NCI-H748 (cell line): ENCODE results near the gene LARP1.

Source experiments
- DNase-seq: peaks from one replicate; lab custom pipeline; 2025; ENCODE audit not compliant: unreplicated experiment; lab: John Stamatoyannopoulos, UW

The LARP1 gene

DNA sequence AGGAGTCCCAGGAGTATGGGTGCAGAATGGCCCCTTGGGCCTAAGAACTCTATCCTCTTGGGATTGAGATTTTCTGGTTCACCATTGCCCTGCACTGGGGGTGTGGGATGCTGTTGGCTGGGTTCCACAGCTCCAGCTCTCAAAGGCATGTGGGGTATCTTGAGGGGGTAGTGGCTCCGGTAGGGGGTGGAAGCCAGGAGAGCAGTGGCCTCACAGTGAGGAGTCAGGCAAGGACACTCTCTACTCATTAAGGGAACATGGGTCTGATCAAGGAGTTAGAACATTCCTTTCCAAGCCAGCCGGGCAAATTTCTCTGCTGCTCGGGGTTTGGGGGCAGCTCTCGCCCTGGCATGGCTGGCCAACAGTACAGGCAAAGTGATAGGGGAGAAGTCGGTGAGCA is 33.0 kb downstream of the LARP1 start:
- no peak for DNase-seq

DNA sequence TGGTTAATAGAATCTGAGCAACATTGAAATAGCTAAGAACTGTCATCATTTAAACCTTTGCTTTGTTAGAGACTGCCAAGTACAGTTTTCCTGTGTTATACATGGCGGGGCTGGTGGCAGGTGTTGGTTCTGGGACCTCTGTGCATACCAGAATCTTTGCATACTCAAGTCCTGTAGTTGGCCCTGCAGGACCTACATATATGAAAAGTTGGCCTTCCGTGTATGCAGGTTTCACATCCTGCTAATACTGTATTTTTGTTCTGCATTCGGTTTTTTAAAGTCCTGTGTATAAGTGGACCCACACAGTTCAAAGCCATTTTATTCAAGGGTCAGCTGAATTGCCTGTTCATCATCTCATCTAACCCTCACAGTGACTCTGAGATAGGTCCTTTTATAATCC is 36.4 kb downstream of the LARP1 start:
- no peak for DNase-seq

DNA sequence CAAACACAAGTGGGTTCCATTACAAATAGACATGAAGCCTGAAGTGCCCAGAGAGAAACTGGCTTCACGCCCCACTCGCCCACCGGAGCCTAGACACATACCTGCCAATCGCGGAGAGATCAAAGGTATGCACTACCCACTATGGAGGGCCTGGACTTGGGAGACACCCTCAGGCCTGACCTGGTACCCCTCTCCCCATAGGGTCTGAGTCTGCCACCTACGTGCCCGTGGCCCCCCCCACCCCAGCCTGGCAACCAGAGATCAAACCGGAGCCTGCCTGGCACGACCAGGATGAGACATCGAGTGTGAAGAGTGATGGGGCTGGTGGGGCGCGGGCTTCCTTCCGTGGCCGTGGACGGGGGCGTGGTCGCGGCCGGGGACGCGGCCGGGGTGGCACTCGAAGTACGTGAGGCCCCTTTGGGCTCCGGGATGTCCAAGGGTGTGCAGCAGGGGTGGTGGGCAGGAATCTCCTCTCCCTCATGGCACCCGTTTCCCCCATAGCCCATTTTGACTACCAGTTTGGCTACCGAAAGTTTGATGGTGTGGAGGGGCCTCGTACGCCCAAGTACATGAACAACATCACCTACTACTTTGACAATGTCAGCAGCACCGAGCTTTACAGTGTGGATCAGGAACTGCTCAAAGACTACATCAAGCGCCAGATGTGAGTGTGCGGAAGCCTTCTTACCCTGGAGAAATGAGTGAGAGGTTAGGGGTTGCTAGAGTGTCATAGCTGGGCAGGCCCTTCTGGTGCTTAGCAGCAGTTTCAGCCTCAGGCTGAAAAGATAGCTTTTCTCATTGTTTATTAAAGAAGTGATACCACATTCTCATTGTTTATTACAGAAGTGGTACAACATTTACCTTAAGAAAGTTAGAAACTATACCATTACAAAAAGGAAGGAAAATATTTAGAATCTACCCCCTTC is 38.7 kb downstream of the LARP1 start:
- DNase-seq, result no peak

DNA sequence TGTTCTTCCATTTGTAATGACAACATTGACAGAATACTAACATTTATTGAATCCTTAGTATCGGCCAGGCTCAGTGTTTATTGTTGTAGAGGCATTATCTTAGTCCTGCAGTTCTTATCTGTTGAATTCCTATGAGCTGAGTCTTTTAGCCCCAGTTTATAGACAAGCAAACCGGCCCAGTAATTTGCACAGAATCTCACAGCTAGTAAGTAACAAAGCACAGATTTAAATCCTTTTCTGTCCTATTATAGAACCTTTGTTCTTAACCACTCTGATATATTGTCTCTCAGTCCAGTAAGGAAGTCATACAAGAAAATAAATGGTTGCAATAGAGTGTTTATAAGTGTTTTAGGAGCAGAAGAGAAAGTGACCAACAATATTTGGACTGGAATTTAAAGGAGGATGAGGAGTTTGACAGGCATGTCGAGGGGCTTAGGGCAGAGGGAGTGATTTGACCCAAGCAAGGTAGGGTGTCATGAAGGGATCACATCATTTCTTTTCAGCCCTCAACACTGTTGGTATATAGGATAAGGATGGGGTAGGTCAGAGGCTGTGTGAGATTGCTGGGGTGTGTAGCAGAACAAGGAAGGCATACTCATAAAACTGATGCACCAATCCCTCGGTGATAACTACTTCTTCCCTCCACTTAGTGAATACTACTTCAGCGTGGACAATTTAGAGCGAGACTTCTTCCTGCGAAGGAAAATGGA is 39.5 kb downstream of the LARP1 start:
- no peak for DNase-seq

DNA sequence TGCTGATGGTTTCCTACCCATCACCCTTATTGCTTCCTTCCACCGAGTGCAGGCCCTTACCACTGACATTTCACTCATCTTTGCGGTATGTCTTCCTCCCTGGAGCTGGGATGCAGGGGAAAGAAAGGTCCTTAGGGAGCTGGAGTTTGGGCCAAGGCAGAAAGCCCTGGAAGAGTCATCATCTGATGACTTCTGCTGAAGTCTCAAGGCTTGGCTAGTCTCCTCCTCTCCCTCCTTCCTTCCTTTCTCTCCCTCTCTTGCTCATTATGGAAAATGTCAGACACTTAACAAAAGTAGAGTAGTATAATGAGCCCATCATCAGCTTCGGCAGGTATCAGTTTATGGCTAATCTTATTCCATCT is 40.0 kb downstream of the LARP1 start:
- no peak for DNase-seq

DNA sequence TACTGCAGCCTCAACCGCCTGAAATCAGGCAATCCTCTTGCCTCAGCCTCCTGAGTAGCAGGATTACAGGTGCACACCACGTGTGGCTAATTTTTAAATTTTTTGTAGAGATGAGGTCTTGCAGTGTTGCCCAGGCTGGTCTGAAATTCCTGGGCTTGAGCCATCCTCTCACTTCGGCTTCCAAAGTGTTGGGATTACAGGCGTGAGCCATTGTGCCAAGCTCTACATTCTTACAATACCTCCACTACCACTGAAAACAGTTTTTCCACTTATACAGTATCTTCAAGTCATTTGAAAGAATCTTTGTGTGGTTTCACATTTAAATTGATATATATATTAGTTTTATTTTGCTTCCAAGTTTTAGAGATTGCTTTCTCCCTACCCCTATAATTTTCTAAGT is 42.6 kb downstream of the LARP1 start:
- no peak for DNase-seq

DNA sequence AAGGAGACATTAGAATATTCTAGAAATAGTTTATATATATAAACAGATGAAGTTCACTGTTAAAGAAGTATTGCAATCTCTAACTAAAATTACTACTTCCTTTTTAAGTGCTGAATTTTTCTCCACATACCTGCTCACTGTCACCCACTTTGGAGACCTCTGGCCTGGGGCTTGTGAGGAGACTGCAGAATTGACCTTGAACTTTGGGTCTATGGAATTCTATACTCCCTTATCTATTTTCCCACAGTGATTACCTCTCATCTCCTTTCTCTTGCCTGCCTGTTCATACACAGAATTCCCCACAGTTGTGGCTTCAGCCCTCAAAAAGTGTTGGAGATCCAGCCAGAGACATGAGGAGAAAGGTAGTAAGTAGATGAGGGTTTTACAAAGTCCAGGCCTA is 45.4 kb downstream of the LARP1 start:
- DNase-seq, result no peak

DNA sequence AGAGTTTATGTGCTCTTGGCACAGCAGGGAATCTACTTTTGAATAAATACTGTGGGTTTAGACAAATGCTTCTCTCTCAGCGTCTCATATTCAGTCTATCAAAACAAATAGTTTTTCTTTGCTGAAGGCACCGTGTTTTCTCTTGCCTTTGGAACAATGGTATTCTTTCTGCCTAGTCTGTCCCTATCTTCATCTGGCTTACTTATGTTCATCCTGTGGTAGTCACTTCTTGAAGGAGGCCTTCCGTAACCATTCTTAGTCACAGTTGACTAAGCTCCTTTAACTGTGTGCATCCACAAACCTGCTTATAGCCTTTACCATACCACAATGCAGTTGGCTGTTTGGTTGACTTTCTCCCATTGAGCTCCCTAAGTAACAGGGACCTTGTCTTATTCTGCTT is 45.9 kb downstream of the LARP1 start:
- DNase-seq, result no peak

DNA sequence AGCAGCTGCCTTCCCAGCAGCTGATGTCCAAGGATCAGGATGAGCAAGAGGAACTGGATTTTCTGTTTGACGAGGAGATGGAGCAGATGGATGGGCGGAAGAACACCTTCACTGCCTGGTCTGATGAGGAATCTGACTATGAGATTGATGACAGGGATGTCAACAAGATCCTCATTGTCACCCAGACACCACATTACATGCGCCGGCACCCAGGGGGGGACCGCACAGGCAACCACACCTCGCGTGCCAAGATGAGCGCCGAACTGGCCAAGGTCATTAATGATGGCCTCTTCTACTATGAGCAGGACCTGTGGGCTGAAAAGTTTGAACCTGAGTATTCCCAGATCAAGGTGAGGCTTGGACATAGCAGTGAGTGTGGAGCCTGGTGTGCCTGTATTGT is 46.9 kb downstream of the LARP1 start:
- DNase-seq, result no peak

DNA sequence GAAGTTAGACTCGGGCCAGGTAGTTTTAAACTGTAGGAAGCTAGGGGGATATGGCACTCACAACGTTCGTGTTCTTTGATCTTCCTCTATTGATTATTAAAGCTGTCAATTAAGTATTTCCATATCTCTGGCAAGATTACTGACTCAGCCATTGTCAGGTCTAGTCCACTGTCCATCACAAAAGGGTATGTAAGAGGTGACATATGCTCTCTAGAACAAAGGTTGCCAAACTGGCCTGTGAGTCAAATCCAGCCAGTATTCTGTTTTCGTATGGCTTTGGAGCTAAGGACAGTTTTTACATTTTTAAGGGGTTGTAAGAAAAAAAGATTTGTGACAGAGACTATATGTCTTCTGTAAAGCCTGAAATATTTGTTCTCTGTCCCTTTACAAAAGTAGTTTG is 51.0 kb downstream of the LARP1 start:
- no peak for DNase-seq

DNA sequence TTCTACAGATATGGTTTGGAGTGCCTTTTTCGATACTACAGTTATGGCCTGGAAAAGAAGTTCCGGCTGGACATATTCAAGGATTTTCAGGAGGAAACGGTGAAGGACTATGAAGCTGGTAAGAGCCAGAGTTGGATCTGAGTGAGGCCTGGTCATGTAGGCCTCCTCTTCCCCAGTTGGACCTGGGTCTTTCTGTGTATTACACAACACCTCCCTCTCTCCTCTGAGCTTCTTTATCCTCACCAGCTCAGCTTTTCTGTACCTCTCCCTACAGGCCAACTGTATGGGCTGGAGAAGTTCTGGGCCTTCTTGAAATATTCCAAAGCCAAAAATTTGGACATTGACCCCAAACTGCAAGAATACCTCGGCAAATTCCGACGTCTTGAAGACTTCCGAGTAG is 56.1 kb downstream of the LARP1 start:
- DNase-seq, result no peak

DNA sequence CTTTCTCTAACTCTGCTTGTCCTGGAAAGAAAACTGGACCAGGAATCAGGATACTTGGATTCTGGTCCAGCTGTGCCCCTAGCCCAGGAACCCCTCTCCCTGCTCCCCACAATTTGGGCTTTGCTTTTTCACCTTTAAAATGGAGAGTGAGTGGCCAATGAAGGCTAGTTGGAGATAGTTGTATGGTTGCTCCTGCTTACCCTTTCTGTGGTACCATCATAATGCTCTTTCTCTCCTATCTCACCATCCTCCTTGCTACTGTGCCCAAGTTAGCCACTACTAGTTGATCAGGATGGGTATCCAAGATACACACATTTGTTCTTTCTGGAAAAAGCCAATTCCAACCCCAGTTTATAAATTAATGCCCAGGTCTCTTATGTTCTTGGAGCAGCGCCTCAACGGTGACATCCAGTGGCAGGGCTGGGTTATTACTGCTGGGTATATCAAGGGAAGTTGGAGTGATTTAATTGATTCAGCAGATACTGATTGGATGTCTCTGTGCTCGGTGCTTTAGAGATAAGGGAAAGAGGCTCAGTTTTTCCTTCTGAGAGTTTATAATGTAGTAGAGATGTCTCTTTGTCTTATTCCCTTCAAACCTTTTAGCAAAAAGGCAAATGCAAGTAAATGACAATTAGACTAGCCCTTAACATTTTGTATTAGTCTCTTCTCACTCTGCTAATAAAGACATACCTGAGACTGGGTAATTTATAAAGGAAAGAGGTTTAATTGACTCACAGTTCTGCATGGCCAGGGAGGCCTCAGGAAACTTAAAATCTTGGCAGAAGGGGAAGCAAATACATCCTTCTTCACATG is 56.7 kb downstream of the LARP1 start:
- peak; percentile 45 for DNase-seq

DNA sequence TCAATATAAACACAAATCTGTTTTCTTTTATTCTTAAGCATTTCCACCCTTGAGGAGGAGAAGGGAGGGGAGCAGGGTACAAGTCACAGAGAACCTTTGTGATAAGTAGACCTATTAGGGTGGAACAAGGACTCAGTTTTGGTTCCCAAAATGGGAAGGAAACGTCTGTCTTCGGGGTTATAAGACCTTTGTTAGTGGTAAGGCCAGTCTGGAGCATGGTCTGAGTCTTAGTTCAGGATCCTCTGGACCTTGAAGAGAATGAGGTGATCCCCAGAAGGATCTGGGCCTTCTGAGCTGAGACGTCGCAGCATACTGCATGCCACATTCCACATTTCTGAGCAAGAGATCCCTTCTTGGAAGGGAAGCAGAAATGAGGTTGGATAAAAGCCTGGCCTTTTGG is 58.0 kb downstream of the LARP1 start:
- DNase-seq, result no peak

DNA sequence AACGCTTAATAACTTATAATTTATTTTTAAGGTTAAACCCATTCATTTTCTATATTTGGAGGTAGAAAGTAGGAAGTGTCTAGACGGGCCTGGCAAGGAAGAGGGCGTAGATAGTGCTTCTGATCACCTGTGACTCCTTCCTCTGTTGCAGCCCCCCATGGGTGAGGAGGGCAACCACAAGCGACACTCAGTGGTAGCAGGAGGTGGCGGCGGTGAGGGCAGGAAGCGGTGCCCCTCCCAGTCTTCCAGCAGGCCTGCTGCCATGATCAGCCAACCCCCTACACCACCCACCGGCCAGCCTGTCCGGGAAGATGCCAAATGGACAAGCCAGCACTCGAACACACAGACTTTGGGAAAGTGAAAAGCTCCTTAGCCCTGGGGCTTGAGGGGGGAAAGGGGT is 58.6 kb downstream of the LARP1 start:
- DNase-seq, result no peak

DNA sequence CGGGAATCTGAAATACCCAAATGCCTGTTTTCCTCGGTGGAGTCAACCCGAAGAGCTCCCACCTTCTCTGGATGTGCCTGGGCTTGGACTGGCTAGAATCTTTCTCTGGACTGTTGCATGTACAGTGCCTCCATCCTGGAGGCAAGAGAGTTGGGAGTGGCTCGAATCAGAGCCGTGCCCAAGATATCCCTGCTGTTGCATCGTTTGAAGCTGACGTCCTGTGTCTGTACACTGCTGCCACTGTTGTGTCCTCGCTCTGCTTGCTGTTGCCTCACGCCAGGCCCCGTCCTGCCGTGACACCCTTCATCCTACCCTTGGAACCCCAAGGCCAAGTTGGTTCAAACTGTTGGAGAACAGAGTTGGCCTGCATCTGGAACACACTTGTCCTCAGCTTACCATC is 59.8 kb downstream of the LARP1 start:
- no peak for DNase-seq

DNA sequence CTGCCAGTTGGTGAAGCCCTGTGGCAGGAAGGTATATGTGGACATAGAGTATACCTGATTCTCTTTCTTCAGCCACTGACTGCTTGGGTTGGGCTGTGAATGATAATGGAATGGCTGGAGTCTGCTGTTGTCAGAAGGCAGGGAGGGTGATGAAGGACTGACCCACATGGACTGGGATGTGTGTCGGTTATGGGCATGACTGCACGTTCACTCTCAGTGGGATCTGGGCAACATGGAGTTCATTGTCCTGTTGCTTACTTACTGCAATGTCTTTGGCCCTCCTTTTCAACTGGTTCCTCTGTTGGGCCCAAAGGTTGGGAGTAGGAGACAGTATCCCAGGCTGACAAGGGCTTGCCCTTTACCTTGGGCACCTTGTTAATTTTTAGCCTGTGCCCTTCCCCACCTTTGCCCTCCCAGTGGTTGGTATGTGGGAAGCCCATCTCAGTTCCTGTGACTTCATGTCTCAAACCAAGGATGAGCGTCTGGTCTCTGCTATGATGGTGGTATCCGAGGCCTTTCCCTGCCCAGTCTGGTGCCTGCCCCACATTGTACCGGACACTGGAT is 60.6 kb downstream of the LARP1 start:
- DNase-seq, result no peak

DNA sequence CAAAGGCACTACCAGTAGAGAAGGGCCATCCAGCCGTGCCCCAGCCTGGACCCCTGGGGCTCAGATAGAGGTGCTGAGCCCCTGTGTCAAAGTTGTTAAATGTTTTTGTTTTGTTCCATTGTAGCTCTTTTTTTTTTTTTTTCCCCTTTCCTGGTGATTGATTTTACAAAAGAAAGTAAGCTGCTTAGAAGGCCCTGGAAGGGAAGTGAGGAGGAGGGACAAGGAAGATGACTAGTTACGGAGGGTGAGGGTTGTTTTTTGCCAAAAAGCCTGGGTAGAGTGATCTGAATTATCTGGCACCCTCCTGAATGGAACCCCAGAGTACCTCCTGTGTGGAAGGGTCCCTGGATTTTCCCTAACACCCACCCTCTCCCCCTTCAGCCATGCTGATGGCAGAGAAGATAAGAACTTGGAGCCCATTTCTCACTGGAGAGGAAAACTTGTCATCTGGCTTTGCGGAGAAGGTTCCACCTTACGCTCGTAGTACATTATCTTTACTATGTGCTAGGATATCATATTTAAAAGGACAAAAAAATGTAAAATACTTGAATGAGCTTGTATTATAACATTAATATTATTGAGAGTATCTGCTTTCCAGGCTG is 61.8 kb downstream of the LARP1 start:
- no peak for DNase-seq

DNA sequence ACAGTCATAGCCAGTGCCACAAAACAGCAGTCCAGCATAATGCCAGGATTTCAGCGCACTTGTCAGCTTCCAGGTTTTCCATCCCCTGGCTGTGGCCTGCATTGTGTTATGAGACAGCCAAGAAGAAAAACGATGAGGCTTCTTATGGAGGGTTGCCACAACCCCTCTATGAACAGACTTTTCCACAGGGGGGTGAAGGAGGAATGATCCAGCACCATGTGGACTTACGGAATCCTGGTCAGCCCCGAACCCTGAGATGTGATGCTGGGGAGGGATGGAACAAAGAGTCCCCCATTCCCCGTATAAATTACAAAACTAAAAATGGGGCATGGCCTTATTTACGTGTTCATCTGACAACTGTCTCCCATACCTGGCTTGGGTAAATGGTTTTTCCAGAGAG is 62.6 kb downstream of the LARP1 start:
- no peak for DNase-seq

DNA sequence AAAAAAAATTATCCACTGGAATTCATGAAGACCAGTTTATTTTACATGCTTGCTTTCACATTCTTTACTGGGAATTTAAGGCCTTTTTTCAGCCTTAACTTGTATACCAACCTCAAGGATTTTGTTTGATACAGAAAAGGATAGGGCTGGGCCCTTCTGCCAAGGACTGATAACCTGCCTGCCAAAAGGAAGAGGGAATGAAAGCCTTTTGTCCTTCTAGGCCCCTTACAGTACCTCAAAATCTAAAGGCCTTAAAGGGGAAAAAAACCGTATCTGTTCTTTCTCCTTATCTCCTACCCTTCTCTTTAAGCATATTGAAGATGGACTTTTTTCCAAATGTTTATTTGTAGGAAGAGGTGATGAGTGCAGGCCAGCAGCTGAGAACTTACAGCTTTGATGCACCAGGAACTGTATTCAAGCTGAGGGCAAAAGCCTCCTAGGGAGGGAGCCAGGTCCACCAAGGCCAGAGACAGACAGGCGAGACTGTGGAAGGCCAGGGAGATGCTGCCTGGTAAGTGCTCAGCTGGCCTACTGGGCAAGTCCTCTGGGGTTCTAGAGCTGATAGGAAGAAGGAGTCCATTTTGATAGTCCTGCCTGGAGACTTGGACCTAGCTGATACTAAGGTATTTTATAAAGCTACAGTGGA is 63.4 kb downstream of the LARP1 start:
- DNase-seq, result no peak

DNA sequence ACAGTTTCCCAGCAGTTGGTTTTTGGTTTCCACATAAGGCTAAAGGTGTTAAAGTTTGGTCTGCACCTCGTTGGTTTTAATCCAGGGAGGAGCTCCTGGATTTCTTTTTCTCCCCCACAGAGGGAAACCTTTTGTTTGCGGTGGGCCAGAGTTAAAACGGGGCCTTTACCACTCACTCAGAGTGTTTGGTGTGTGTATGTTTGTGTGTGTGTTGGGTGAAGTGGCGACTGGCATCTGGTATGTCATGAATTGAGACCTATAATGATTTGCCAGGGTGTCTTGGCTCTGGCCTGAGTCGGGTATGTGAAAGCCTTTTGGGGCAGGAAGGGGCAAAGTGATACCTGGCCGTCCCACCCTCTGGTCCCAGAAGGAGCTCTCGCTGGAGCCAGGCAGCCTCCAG is 64.4 kb downstream of the LARP1 start:
- no peak for DNase-seq

DNA sequence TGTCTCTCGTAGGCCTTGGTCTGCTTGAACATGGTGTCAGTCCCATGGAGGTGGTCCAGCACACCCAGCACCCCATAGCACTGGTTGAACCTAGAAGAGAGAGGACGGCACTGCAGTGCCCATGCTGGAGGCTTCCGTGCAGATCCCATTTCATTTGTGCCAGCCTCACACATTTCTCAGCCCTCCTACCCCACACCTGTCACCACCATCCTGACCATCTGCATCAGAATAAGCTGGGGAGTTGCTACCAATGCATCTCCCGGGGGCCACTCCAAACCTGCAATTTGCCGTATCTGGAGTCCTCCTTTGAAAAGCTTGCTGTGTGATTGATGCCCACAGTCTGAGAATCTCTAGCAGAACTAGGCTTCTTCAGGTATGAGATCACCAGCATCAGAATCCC is 65.2 kb downstream of the LARP1 start:
- DNase-seq, result no peak
